Thyroid gland (tissue), 4 donors: ENCODE data around the gene FBXO24. TPM values are rescaled to one million over a fixed set of nuclear protein-coding genes. Genes with fewer than 3 reads are reported as not detected.

ENCODE experiments used
- DNase-seq, 2 donors: peaks; one replicate each; pipeline ENCODE4 v3.0.0-alpha.2; 2019
- H3K27ac ChIP-seq, 3 donors: fragments of 200-600 bp; sonication (generic); 1 replicate in 2 of 3; 2 replicates in 1 of 3; pipeline ENCODE4 v1.5.1; 2016 to 2019; ENCODE audit warnings: mild to moderate bottlenecking in 1 of 3, moderate library complexity in 1 of 3
- H3K27me3 ChIP-seq: fragments of 200-600 bp; sonication (generic); one replicate; pipeline ENCODE4 v1.5.1; 2019
- H3K36me3 ChIP-seq, 2 donors: fragments of 200-600 bp; sonication (generic); one replicate each; pipeline ENCODE4 v1.5.1; 2016 to 2019
- H3K4me1 ChIP-seq, 2 donors: fragments of 200-600 bp; sonication (generic); one replicate each; pipeline ENCODE4 v1.5.1; 2017 to 2019
- H3K4me3 ChIP-seq, 3 donors: fragments of 200-600 bp; sonication (generic); replicated peaks in 1 of 3; 1 replicate in 2 of 3; 2 replicates in 1 of 3; pipeline ENCODE4 v1.5.1; 2016; ENCODE audit warnings: mild to moderate bottlenecking in 1 of 3
- H3K9me3 ChIP-seq: fragments of 200-600 bp; sonication (generic); one replicate; pipeline ENCODE4 v1.5.1; 2017
- POLR2A ChIP-seq, 2 donors: fragments of 450-650 bp; IDR thresholded peaks; one replicate each; pipeline ENCODE4 v1.6.1; 2017; ENCODE audit warnings: antibody characterized with exemption in 2 of 2, mild to moderate bottlenecking in 2 of 2, moderate library complexity in 1 of 2
- WGBS, 2 donors: methylation state at CpG; one replicate each; pipeline ENCODE4 v1.1.5; 2017; 5-methylcytosine and 5-hydroxymethylcytosine counted together
- intact Hi-C: fragments of 100-400 bp; cut with DNase I; formaldehyde crosslinking; loops from one replicate; pipeline ENCODE4 v1.15.1; 2023
- small RNA-seq: library from RNA; depleted of rRNA; stranded (forward); fragments of <200 nt; gene quantifications from one replicate; pipeline ENCODE3, GENCODE V24; 2016
- total RNA-seq, 4 donors: library from RNA; depleted of rRNA; stranded (reverse); fragments of >200 nt; gene quantifications; one replicate each; pipeline ENCODE4 v1.2.3, GENCODE V29; 2016
- TF ChIP-seq, protein P1 (sequence below), 6 experiments: fragments of 200-600 bp in 3 of 6; fragments of 450-650 bp in 3 of 6; sonication (generic) in 3 of 6; IDR thresholded peaks; one replicate each; pipeline ENCODE4 v1.5.1; 2016 to 2019; ENCODE audit warnings: antibody characterized with exemption in 6 of 6, mild to moderate bottlenecking in 2 of 6, inconsistent platforms in 1 of 6, moderate library complexity in 1 of 6

The FBXO24 gene
- total RNA-seq, 4 donors from 2014 or later, result 0.13 to 0.88 (median 0.50) TPM

GRCh38 chr7:100641860-100642533, 55.9 kb downstream of the FBXO24 start:
- Histone ChIP-seq H3K9me3 (no peaks in the 10 kb centered on the region), H3K27ac (no peak overlapping the region), H3K27me3 (no peaks in the 10 kb centered on the region), H3K36me3 (no peaks in the 10 kb centered on the region), H3K4me1 (no peaks in the 10 kb centered on the region), H3K4me3 (no peak overlapping the region)
- TF ChIP-seq, protein P1, sequence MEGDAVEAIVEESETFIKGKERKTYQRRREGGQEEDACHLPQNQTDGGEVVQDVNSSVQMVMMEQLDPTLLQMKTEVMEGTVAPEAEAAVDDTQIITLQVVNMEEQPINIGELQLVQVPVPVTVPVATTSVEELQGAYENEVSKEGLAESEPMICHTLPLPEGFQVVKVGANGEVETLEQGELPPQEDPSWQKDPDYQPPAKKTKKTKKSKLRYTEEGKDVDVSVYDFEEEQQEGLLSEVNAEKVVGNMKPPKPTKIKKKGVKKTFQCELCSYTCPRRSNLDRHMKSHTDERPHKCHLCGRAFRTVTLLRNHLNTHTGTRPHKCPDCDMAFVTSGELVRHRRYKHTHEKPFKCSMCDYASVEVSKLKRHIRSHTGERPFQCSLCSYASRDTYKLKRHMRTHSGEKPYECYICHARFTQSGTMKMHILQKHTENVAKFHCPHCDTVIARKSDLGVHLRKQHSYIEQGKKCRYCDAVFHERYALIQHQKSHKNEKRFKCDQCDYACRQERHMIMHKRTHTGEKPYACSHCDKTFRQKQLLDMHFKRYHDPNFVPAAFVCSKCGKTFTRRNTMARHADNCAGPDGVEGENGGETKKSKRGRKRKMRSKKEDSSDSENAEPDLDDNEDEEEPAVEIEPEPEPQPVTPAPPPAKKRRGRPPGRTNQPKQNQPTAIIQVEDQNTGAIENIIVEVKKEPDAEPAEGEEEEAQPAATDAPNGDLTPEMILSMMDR (IDR thresholded peaks at IDR 0.05), result no peak
- TF ChIP-seq POLR2A (IDR thresholded peaks at IDR 0.05), result no peak
- DNase-seq, result no peak
- WGBS, 2 donors, result 73 to 84% methylated on average over 10 of the region's 10 CpGs
- intact Hi-C loops, result no loop called here

DNA sequence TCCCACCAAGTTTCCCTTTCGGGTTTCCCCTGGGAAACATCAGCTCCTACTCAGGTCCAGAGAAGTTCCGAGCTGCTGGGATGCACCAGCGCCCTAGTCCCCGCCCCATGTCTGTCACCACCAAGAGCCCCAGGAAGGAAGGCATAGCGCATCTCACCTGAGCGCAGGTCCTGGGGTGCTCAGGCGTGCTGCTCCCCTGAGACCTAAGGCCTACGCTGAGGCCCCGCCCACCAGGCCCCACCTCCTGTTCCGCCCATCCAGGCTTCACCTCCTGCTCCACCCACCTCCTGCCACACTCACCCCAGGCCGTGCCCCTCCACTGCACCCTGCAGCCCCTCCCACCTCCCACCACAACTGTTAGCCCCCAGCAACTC, 56.4 kb downstream of the FBXO24 start:
- TF ChIP-seq, protein P1 (IDR thresholded peaks at IDR 0.05), result no peak
- no peak for TF ChIP-seq POLR2A (IDR thresholded peaks at IDR 0.05)
- H3K27ac ChIP-seq, result no peak overlapping the region
- WGBS, 2 donors, result 39 to 58% methylated on average over 8 to 11 of the region's 11 CpGs
- H3K4me1 ChIP-seq, result no peaks in the 10 kb centered on the region
- intact Hi-C loops, result no loop called here
- H3K4me3 ChIP-seq, result no peak overlapping the region
- DNase-seq, result no peak
- H3K9me3 ChIP-seq, result no peaks in the 10 kb centered on the region
- no peaks in the 10 kb centered on the region for H3K27me3 ChIP-seq
- no peaks in the 10 kb centered on the region for H3K36me3 ChIP-seq

DNA sequence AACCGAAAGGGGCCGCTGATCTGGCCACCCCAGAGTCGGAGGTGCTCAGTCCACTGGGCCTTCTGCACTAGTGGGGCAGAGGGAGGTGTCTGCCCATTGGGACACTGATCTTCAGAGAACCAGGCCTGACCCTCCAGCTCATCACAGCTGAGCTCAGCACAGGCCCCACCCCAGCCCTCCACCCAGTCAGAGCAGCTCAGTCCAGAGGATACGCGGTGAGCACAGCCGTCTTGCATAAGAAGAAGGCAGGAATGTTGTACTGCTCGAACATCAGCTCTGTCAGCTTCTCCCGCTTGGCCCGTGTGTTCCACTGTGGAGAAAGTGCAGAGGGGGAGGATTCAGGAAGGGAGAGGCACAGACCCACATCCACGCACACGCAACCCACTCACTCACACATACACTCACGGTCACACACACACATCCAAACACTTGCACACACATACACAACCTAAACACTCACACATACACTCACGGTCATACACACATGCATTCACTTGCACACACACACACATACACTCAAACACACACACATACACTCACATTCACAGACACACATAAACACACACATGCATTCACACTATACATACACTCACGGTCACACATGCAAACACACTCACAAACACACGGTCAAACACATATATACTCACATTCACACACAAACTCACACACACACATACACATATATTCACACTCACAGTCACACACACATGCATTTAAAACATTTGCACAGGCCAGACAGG, 63.9 kb downstream of the FBXO24 start:
- 71 to 83% methylated on average over 11 to 14 of the region's 15 CpGs for WGBS, 2 donors
- Histone ChIP-seq H3K9me3 (no peaks in the 10 kb centered on the region), H3K36me3 (no peaks in the 10 kb centered on the region), H3K27me3 (peaks cover 5% of the 10 kb centered on the region), H3K27ac (no peak overlapping the region), H3K4me3 (no peak overlapping the region), H3K4me1 (no peaks in the 10 kb centered on the region)
- intact Hi-C loops, result no loop called here
- no peak for DNase-seq
- TF ChIP-seq, protein P1 (IDR thresholded peaks at IDR 0.05), result no peak
- TF ChIP-seq POLR2A (IDR thresholded peaks at IDR 0.05), result no peak

Small RNA genes within 50 kb of the gene (small RNA-seq; reads per million reads assigned to genes)
- not detected for gene SAP25

Other genes with a start within 250 kb of the FBXO24 start
- gene PILRB, start 228.2 kb upstream of the FBXO24 start, total RNA-seq, result 10 to 100 TPM; 60.9 to 86.5 (median 73.9) TPM
- gene PILRA, start 212.8 kb upstream of the FBXO24 start, total RNA-seq, result 1 to 10 TPM; 2.4 to 6.4 (median 4.4) TPM
- gene ZCWPW1, start 157.6 kb upstream of the FBXO24 start, total RNA-seq, result 1 to 10 TPM; 3.6 to 7.1 (median 4.3) TPM
- gene MEPCE, start 156.5 kb upstream of the FBXO24 start, total RNA-seq, result 10 to 100 TPM; 42.9 to 48.7 (median 45.6) TPM
- 10 to 100 TPM; 28.4 to 67.2 (median 45.5) TPM for gene PPP1R35, start 149.8 kb upstream of the FBXO24 start, total RNA-seq
- 1 to 10 TPM in 1 of 4 donors, not detected in 3; 2.0 TPM for gene SPACDR, start 122.1 kb upstream of the FBXO24 start, total RNA-seq
- gene TSC22D4, start 107.1 kb upstream of the FBXO24 start, total RNA-seq, result 10 to 100 TPM; 22.7 to 37.8 (median 27.9) TPM
- gene NYAP1, start 102.4 kb upstream of the FBXO24 start, total RNA-seq, result 1 to 10 TPM in 2 of 4 donors, under 1 TPM in 1, not detected in 1; 0.40 to 1.3 (median 1.0) TPM
- gene AGFG2, start 47.1 kb upstream of the FBXO24 start, total RNA-seq, result 10 to 100 TPM; 26.1 to 34.6 (median 28.0) TPM
- gene SAP25, start 12.4 kb upstream of the FBXO24 start, total RNA-seq, result 1 to 10 TPM in 2 of 4 donors, not detected in 2; 1.5 to 6.2 TPM
- gene LRCH4, start 199 bp upstream of the FBXO24 start, total RNA-seq, result 100 to 1,000 TPM in 1 of 4 donors, 10 to 100 TPM in 3; 55.0 to 107 (median 76.6) TPM
- gene PCOLCE, start 16.0 kb downstream of the FBXO24 start, total RNA-seq, result 10 to 100 TPM; 12.9 to 36.3 (median 22.1) TPM
- 10 to 100 TPM in 3 of 4 donors, 1 to 10 TPM in 1; 9.1 to 22.7 (median 12.3) TPM for gene MOSPD3, start 26.2 kb downstream of the FBXO24 start, total RNA-seq
- gene TFR2, start 55.2 kb downstream of the FBXO24 start, total RNA-seq, result under 1 TPM in 2 of 4 donors, not detected in 2; 0.22 to 0.27 TPM
- under 1 TPM in 1 of 4 donors, not detected in 3; 0.93 TPM for gene ACTL6B, start 70.1 kb downstream of the FBXO24 start, total RNA-seq
- 100 to 1,000 TPM; 168 to 221 (median 186) TPM for gene GNB2, start 87.4 kb downstream of the FBXO24 start, total RNA-seq
- 10 to 100 TPM; 30.5 to 46.9 (median 35.3) TPM for gene GIGYF1, start 107.9 kb downstream of the FBXO24 start, total RNA-seq
- 10 to 100 TPM; 15.8 to 44.8 (median 21.0) TPM for gene POP7, start 119.8 kb downstream of the FBXO24 start, total RNA-seq
- not detected for gene EPO, start 134.1 kb downstream of the FBXO24 start, total RNA-seq
- gene ZAN, start 147.3 kb downstream of the FBXO24 start, total RNA-seq, result under 1 TPM in 2 of 4 donors, not detected in 2; under 0.01 TPM
- gene EPHB4, start 241.2 kb downstream of the FBXO24 start, total RNA-seq, result 10 to 100 TPM; 27.9 to 38.0 (median 35.1) TPM